GM18867 (cell line): ENCODE measurements around the gene RNF126.

Experiments
- ATAC-seq: cut with Tn5 transposase; IDR thresholded peaks from one replicate; pipeline ENCODE4 v1.9.1; 2021; ENCODE audit warnings: mild to moderate bottlenecking, moderate library complexity; ENCODE audit not compliant: unreplicated experiment

Gene RNF126

DNA sequence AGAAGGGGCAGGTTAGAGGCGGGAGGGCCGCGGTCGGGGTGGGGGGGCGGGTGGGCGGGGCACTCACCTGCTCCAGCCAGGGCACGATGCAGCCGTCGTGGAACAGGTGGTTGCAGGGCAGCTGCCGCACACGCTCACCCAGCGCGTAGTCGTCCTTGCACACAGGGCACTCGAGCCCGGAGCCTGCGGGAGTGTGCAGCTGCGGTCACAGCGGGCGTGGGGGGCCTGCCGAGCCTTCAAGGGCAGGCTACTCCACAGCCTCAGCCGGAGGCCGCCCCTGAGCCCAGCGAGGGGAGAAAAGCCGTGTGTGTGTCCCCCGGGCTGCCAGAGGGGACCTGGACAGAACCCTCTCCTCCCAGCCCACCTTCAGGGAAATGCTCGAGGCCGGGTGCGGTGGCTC lies 14.7 kb downstream of the RNF126 start:
- no peak for ATAC-seq

DNA sequence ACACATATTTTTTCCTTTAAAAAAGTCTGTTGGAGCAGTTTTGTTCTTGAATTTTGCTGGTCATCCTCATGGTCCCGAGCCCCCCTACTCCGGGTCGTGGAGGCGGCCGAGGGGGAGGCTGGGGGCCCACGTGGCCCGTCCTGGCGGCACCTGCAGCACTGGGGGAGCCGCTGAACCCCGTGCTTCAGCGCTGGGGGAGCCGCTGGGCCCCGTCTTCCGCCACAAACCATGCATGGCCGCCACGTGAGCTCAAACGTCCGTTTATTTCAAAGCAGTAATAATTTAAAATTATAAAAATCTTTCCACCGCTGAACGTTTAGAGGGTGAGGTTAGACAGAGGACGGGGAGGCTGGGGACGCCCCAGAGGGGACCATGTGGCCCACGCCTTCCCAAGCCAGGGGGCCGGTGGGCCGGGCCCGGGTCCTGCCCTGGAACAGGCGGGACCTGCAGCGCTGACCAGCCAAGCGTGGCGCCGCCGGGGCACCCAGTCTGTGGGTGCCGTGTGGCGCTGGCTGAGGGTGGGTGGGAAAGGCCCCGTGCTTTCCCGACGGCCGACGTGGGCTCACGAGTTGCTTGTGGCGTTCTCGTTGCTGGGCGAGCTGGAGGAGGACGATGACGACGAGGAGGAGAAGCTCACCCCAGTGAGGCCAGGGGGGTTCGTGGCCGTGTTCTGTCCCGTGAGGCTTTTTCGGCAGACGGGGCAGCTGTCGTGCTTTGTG lies 15.3 kb downstream of the RNF126 start:
- ATAC-seq = no peak

DNA sequence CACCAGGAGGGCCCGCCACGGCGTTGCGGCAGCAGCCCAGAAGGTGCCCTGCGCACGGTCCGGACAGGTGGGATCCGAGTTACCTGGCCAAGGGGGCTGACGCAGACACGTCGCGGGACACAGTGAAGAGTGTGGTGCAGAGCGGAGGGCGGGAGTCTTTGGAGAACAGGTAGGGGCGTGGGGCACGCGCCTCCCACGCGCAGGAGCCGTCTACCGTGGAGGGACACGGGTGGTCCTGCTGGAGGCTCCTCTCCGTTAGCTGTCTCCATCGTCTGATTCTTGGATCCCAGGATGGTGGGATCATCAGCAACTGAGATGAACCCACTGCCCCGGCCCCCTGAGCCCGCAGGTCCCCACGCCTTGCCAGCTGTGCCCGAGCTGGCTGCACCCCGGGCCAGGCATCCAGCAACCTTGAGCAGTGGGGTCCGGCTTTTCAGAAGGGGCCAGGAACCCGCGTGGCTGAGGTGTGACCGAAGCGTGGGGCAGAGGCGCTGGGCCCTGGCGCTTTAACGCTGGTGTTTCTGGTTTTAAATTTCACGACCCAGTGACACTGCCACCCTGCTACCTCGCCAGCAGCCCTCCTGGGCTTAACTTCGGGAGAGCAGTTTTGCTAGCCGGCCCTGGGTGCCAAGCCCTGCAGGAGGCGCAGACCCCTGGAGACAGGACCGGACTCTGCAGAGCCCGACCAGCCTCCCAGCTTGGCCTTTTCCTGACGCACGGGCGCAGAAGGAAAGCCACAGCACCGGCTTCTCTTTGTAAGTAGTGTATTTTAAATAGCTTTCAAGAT lies 16.0 kb downstream of the RNF126 start:
- no peak for ATAC-seq

GRCh38 chr19:645912-646778 lies 16.9 kb downstream of the RNF126 start:
- ATAC-seq = no peak

DNA sequence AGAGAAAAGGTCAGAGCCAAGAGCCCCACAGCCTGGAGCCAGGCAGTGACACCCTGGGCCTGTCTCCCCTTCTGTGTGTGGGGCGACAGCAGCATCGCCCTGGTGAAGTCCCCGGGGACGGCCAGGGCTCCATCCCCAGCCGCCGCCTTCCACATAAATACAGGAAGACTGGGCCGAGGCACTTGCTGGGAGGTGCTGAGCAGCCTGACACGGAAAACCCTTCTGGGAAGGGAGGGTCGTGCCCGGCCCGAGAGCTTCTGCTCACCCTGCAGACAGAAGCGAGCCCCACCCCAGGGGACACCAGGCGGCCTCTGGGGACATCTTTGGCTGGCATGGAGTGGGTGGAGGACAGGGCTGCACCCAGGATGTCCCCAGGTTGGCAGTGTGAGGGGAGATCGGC lies 18.2 kb downstream of the RNF126 start:
- no peak for ATAC-seq

GRCh38 chr19:644363-644762 lies 18.7 kb downstream of the RNF126 start:
- ATAC-seq = no peak

GRCh38 chr19:643736-644135 lies 19.3 kb downstream of the RNF126 start:
- ATAC-seq = no peak

- no peak for ATAC-seq
Observed at GRCh38 chr19:642767-643727, 20.0 kb downstream of the RNF126 start.

GRCh38 chr19:641702-642101 lies 21.3 kb downstream of the RNF126 start:
- ATAC-seq = no peak

- no peak for ATAC-seq
Observed at GRCh38 chr19:640606-641189, 22.3 kb downstream of the RNF126 start.

DNA sequence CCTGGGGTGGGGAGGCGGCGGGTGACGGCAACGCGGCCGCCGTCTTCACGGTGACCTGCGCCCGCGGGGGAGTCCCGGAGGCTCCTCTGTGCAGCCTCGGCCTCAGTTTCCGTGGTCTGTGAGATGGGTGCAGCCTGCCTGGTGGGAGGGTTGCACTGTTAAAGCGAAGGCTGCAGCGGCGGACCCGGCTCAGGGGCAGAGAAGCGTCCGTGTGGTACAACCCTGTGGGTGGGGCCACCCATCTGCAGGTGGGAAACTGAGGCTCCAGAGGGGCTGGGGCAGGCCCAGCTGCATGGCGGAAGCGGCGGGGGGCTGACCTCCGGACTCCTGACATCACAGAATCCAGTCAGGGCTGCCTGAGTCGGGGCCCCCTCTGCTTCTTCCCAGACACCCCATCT lies 22.9 kb downstream of the RNF126 start:
- no peak for ATAC-seq

DNA sequence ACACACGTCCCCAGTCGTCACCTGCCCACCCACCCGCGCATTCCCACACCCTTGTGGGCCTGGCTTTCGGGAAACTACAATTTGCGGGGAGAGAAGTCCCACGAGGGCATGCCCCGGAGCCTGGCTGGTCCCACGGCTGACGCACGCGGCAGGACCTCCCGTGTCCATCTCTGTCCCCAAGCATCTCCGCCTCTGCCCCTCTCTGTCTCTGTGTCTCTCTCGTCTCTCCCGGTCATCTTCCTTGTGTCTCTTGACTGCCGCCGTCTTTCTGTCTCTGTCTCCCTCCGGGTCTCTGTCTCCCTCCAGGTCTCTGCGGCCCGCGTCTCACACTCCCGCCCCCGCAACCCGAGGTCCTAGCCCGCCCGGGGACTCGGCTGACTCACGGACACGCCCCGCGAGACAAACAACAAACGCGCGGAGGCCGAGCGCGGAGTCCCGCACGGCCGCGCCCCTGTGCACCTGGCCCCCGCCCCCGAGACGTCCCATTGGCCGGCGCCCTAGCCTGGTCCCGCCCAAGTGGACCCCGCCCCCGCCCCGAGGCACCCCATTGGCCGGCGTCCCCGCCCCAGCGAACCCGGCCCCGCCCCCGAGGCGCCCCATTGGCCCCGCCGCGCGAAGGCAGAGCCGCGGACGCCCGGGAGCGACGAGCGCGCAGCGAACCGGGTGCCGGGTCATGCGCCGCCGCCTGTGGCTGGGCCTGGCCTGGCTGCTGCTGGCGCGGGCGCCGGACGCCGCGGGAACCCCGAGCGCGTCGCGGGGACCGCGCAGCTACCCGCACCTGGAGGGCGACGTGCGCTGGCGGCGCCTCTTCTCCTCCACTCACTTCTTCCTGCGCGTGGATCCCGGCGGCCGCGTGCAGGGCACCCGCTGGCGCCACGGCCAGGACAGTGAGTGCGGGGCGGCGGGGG lies 23.5 kb downstream of the RNF126 start, which contains the start of gene FGF22:
Gene FGF22, plus strand, starts transcription at position 627 of the 908 bp plus-strand sequence. Its CDS starts 47 bp downstream, at position 674.
- ATAC-seq = peak; percentile 66

DNA sequence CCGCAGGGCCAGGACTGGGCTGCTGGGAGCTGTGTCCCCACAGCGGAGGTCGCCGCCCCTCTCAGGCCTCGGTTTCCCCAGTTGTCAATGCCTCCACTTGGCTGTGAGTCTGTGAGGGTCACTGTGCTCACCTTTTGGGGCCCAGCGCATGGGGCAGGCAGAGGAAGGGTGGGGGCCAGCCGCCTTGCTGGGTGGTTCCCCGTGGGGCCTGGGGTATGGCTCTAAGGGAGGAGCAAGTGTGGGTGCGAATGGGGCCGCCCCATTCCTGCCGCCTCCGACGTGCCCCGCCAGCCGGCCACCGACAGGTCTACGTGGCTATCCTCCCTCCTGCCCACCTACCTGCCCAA lies 24.1 kb downstream of the RNF126 start:
- no peak for ATAC-seq

DNA sequence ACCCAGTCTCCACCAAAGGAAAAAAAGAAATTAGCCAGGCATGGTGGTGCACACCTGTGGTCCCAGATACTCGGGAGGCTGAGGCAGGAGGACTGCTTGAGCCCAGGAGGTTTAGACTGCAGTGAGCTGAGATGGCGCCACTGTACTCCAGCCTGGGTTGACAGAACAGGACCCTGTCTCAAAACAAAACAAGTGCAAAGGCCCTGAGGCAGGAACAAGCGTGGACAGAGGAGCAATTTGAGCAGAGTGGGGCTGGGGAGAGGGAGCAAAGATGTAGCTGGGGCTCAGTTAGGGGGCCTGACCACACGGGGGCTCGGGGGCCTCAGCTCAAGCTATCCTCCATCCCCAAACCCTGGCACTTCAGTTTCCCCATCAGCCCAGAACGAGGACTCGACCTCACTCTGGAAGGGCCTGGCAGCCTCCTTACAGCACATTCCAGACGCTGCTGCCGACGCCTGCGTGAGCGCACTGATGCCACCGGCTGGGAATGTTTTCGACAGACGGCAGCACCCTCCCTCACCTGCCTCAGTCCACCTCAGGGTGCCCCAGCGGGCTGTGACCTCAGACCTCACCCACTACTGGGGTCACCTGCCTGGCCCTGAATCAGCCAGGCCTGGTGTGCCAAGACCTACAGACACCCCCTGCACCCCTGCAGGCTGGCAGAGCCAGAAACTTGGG lies 27.9 kb downstream of the RNF126 start:
- no peak for ATAC-seq

DNA sequence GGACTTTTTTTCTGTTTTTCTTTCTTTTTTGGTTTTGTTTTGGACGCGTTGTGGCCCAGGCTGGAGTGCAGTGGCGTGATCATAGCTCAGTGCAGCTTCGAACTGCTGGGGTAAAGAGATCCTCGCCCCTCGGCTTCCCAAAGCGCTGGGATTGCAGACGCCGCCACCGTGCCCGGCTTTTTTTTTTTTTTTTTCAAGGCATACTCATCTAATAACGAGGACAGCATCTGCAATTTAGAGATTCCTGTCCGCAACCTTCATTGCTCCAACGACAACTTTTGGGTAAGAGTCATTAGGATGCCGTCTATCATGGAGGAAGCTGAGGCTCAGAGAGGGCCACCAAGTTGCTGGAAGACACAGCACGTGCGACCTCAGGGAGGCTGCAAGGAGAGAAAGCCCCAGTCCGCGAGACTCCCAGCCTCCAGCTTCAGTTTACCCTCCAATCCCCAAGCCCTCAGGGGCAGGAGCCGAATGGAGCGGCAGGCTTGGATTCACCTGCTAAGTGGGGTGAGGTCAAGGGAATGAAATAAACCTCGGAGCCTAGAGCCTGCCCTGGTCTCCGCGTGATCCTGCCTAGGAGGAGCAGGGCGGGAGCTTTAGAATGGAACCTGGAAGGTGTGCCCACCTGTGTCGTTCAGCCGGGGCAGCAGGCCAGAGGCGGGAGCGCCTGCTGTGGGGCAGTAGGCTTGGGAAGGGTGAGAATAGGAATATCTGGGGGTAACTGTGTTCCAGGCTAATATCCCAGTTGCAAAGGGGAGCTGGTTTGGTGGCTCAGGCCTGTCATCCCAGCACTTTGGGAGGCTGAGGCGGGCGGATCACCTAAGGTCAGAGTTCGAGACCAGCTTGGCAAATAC lies 29.0 kb downstream of the RNF126 start:
- ATAC-seq = no peak

- peak; percentile 77 for ATAC-seq
Observed at GRCh38 chr19:633068-633785, 29.8 kb downstream of the RNF126 start, which contains the start of gene POLRMT. Gene POLRMT, minus strand, starts transcription at chr19:633537. Its CDS starts 25 bp downstream, at chr19:633512.
